GM12878 (cell line): Measurements from ENCODE around the gene CPA2. TPM values are rescaled to one million over a fixed set of nuclear protein-coding genes. Genes with fewer than 3 reads are reported as not detected.

ENCODE experiments used
- ATAC-seq: fragments of 200-7000 bp; cut with Tn5 transposase; 3 replicates; pipeline ENCODE4 v1.9.1; 2020; ENCODE audit warnings: mild to moderate bottlenecking, moderate library complexity
- BruUV-seq: library from RNA; stranded (reverse); fragments of 400-500 nt; replicated peaks from 2 replicates; lab custom pipeline; 2021; lab: Mats Ljungman, UMichigan
- CTCF ChIA-PET: fragments of 300-600 bp; sonication (Branson Sonifier 250); formaldehyde crosslinking; extraction: SDS; loops from one replicate; lab custom pipeline; 2021; ENCODE audit warnings: inconsistent platforms; lab: Yijun Ruan, JAX
- POLR2A ChIA-PET: fragments of 350-600 bp; formaldehyde crosslinking; extraction: SDS; loops from one replicate; lab custom pipeline; 2021; ENCODE audit warnings: inconsistent platforms; lab: Charles Lee
- RAD21 ChIA-PET: fragments of 300-600 bp; sonication (Branson Sonifier 250); formaldehyde crosslinking; loops from one replicate; lab custom pipeline; 2023; ENCODE audit warnings: antibody characterized with exemption; ENCODE audit not compliant: unreplicated experiment; lab: Charles Lee
- SMC1A ChIA-PET: fragments of 300-600 bp; sonication (Branson Sonifier 250); formaldehyde crosslinking; loops from one replicate; lab custom pipeline; 2023; ENCODE audit not compliant: unreplicated experiment, uncharacterized antibody; lab: Charles Lee
- DNase-seq: peaks from one replicate; pipeline ENCODE4 v3.0.0-alpha.2; 2011; ENCODE audit warnings: low read depth, low spot score
- FAIRE-seq: peaks from 3 replicates; lab custom pipeline; 2011; peaks lifted over from hg19 to GRCh38; lab: Jason Lieb, UNC
- H2AFZ ChIP-seq: 2 replicates; pipeline ENCODE4 v1.6.0; 2011; ENCODE audit warnings: low read depth, low read length, control low read depth; ENCODE audit not compliant: control insufficient read depth
- H3K27ac ChIP-seq: 2 replicates; pipeline ENCODE4 v1.5.1; 2011; ENCODE audit warnings: control low read depth; ENCODE audit not compliant: control insufficient read depth, insufficient read depth
- H3K27me3 ChIP-seq, 2 experiments: replicated peaks in 1 of 2; 2 replicates each; pipeline versions ENCODE4 v1.6.0 to v1.6.1; 2011; ENCODE audit warnings: low read length in 1 of 2; ENCODE audit not compliant: control insufficient read depth in 2 of 2, insufficient read depth in 2 of 2
- H3K36me3 ChIP-seq, 2 experiments: 2 replicates each; pipeline ENCODE4 v1.5.1; 2011; ENCODE audit warnings: low read length in 1 of 2; ENCODE audit not compliant: control insufficient read depth in 2 of 2, insufficient read depth in 2 of 2
- H3K4me1 ChIP-seq: 2 replicates; pipeline ENCODE4 v1.6.1; 2011; ENCODE audit warnings: mild to moderate bottlenecking, low read length, moderate library complexity, mixed read lengths; ENCODE audit not compliant: control insufficient read depth, insufficient read depth
- H3K4me2 ChIP-seq: 2 replicates; pipeline ENCODE4 v1.6.0; 2011; ENCODE audit warnings: control low read depth; ENCODE audit not compliant: control insufficient read depth, insufficient read depth
- H3K4me3 ChIP-seq: fragments of 200-600 bp; sonication (generic); 2 replicates; pipeline ENCODE4 v1.5.1; 2016
- H3K79me2 ChIP-seq: 2 replicates; pipeline ENCODE4 v1.6.0; 2011; ENCODE audit warnings: low read length; ENCODE audit not compliant: control insufficient read depth, insufficient read depth
- H3K9ac ChIP-seq: 2 replicates; pipeline ENCODE4 v1.8.0; 2011; ENCODE audit warnings: low read length, control low read depth, mixed read lengths; ENCODE audit not compliant: control insufficient read depth, insufficient read depth
- H3K9me3 ChIP-seq: replicated peaks from 3 replicates; pipeline ENCODE4 v1.5.1; 2011; ENCODE audit warnings: mild to moderate bottlenecking, low read length; ENCODE audit not compliant: control insufficient read depth, insufficient read depth
- H4K20me1 ChIP-seq: 2 replicates; pipeline ENCODE4 v1.6.0; 2011; ENCODE audit not compliant: control insufficient read depth, insufficient read depth
- CUX1 ChIP-seq: IDR thresholded peaks from 2 replicates; pipeline ENCODE4 v1.6.1; 2012; ENCODE audit warnings: improper control_type of control experiment, low read depth, low read length; ENCODE audit not compliant: insufficient replicate concordance
- FOXM1 ChIP-seq: IDR thresholded peaks from 2 replicates; pipeline ENCODE4 v1.6.1; 2012; ENCODE audit warnings: low read depth, mild to moderate bottlenecking, inconsistent platforms, low read length, moderate library complexity
- MEF2A ChIP-seq: IDR thresholded peaks from 2 replicates; pipeline ENCODE4 v1.6.1; 2011; ENCODE audit warnings: low read depth, mild to moderate bottlenecking, low read length, moderate library complexity; ENCODE audit not compliant: insufficient read depth
- NFIC ChIP-seq: IDR thresholded peaks from 2 replicates; pipeline ENCODE4 v1.6.1; 2012; ENCODE audit warnings: low read depth, mild to moderate bottlenecking, inconsistent platforms, low read length, moderate library complexity
- PKNOX1 ChIP-seq: fragments of 450-650 bp; IDR thresholded peaks from 2 replicates; pipeline ENCODE4 v1.6.1; 2016; ENCODE audit warnings: mild to moderate bottlenecking
- WGBS: methylation state at CpG from one replicate; pipeline ENCODE4 v1.1.6; 2016; ENCODE audit warnings: low lambda C conversion rate; ENCODE audit not compliant: insufficient replicate concordance, insufficient coverage; ENCODE audit errors: missing lambda C conversion rate; 5-methylcytosine and 5-hydroxymethylcytosine counted together
- in situ Hi-C: fragments of 300-500 bp; cut with MboI; formaldehyde crosslinking; loops from 9 replicates; pipeline ENCODE4 v1.14.3; 2018; ENCODE audit warnings: mixed read lengths
- intact Hi-C: fragments of 100-400 bp; cut with micrococcal nuclease; formaldehyde crosslinking; loops from one replicate; pipeline ENCODE4 v1.14.2; 2022; ENCODE audit not compliant: unreplicated experiment
- polyA plus RNA-seq, 11 experiments: library from polyadenylated mRNA; depleted of rRNA in 4 of 11; unstranded in 6 of 11; stranded (reverse) in 5 of 11; fragments of >200 nt; fragmentation: Nextera tagmentation in 4 of 11; fragmentation: Illumina TruSeq in 1 of 11; extraction: Ambion mirVana in 4 of 11; extraction: Trizol in 1 of 11; gene quantifications; 1 replicate in 1 of 11; 2 replicates in 10 of 11; pipeline versions ENCODE4 v1.2.1 to v1.2.3, GENCODE V29; 2011 to 2016; ENCODE audit warnings: inconsistent platforms in 2 of 11, missing spikeins in 2 of 11, low read depth in 1 of 11
- total RNA-seq, 4 experiments: library from RNA; depleted of rRNA in 3 of 4; stranded (reverse); fragments of >200 nt in 3 of 4; fragmentation: Illumina TruSeq in 1 of 4; extraction: Trizol in 1 of 4; gene quantifications; 2 replicates each; pipeline versions ENCODE4 v1.2.1 to v1.2.3, GENCODE V29; 2013 to 2021

CPA2 gene
- total and polyA plus RNA-seq, 10 of the 15 experiments (the other 5 are each of a cell fraction or from before 2014, with no cell fraction given) = 0.04 to 1.9 TPM; not detected in 8

- RAD21 ChIA-PET = no interaction called here
- no peaks in the 10 kb centered on the region for H4K20me1 ChIP-seq
- TF ChIP-seq MEF2A (peak; percentile 50; the same call in 1 of the 2 replicates), CUX1 (no peak), PKNOX1 (peak; percentile 63; the same call in 1 of the 2 replicates), FOXM1 (peak; percentile 43; the same call in 1 of the 2 replicates), NFIC (peak; percentile 64; the same call in 1 of the 2 replicates)
- H3K4me2 ChIP-seq = no peak overlapping the region
- WGBS = 20% methylated on average over 10 of the region's 10 CpGs
- in situ Hi-C loops (no loop called here), intact Hi-C loops (loop anchor here (10.0 kb wide), 1 partner anchor 62 kb away; no protein-coding TSS in a partner anchor)
- BruUV-seq = no TSS peak
- no peak for DNase-seq
- no peak overlapping the region for H3K9ac ChIP-seq
- H3K27ac ChIP-seq = no peak overlapping the region
- FAIRE-seq = no peak
- ATAC-seq = no peak
- no peaks in the 10 kb centered on the region for H3K4me1 ChIP-seq
- no peaks in the 10 kb centered on the region for H3K9me3 ChIP-seq
- H3K36me3 ChIP-seq = no peaks in the 10 kb centered on the region
- no peak overlapping the region for H2AFZ ChIP-seq
- CTCF ChIA-PET = interaction anchor here (1.5 kb wide), 2 partner anchors 13 to 38 kb away, joined by 3 to 5 read pairs; no protein-coding TSS in a partner anchor
- SMC1A ChIA-PET = interaction anchor here (1.3 kb wide), 1 partner anchor 16 kb away, joined by 4 read pairs; the partner anchor contains the start of gene CPA4
- no peak overlapping the region for H3K4me3 ChIP-seq
- peaks cover 1 to 4% of the 10 kb centered on the region in 2 experiments; a peak in 1 of 4 replicates for H3K27me3 ChIP-seq
- POLR2A ChIA-PET = no interaction called here
- H3K79me2 ChIP-seq = no peaks in the 10 kb centered on the region
Measured at GRCh38 chr7:130276796-130277762, 10.4 kb downstream of the CPA2 start.
